ENCODE results near the gene CGNL1.

DNA sequence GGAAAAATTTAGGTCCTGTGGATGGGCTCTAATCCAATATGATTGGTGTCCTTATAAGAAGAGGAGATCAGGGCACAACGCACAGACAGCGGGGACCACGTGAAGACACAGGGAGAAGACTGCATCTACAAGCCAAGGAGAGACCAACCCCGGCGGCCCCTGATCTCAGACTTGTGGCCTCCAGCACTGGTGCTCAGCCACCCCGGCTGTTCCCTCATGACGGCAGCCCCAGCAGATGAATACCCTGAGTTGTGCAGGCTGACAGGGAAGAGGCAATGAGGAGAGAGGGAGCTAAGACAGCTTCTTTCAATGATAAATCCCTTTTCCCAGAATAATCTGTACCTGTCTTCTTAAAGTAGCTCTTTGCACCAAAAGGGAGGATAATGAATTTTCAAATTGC lies 33.3 kb upstream of the CGNL1 start:
- TF ChIP-seq EZH2 (optimal IDR thresholded peaks at IDR 0.05; ENCODE audit: low read depth, low read length) (no peak), EZH2phosphoT487 (IDR thresholded peaks at IDR 0.05; ENCODE audit: low read length) (no peak)
- TF ChIP-seq, protein P1, sequence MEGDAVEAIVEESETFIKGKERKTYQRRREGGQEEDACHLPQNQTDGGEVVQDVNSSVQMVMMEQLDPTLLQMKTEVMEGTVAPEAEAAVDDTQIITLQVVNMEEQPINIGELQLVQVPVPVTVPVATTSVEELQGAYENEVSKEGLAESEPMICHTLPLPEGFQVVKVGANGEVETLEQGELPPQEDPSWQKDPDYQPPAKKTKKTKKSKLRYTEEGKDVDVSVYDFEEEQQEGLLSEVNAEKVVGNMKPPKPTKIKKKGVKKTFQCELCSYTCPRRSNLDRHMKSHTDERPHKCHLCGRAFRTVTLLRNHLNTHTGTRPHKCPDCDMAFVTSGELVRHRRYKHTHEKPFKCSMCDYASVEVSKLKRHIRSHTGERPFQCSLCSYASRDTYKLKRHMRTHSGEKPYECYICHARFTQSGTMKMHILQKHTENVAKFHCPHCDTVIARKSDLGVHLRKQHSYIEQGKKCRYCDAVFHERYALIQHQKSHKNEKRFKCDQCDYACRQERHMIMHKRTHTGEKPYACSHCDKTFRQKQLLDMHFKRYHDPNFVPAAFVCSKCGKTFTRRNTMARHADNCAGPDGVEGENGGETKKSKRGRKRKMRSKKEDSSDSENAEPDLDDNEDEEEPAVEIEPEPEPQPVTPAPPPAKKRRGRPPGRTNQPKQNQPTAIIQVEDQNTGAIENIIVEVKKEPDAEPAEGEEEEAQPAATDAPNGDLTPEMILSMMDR (IDR thresholded peaks at IDR 0.05; ENCODE audit: low read length): no peak
